ENCODE measurements around the gene LCMT1.

- TF ChIP-seq POLR2A (IDR thresholded peaks at IDR 0.05): no peak
- no peak for TF ChIP-seq POLR2AphosphoS5 (IDR thresholded peaks at IDR 0.05)
- TF ChIP-seq, protein P1, sequence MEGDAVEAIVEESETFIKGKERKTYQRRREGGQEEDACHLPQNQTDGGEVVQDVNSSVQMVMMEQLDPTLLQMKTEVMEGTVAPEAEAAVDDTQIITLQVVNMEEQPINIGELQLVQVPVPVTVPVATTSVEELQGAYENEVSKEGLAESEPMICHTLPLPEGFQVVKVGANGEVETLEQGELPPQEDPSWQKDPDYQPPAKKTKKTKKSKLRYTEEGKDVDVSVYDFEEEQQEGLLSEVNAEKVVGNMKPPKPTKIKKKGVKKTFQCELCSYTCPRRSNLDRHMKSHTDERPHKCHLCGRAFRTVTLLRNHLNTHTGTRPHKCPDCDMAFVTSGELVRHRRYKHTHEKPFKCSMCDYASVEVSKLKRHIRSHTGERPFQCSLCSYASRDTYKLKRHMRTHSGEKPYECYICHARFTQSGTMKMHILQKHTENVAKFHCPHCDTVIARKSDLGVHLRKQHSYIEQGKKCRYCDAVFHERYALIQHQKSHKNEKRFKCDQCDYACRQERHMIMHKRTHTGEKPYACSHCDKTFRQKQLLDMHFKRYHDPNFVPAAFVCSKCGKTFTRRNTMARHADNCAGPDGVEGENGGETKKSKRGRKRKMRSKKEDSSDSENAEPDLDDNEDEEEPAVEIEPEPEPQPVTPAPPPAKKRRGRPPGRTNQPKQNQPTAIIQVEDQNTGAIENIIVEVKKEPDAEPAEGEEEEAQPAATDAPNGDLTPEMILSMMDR (IDR thresholded peaks at IDR 0.05): no peak
These were observed 64.6 kb downstream of the LCMT1 start for GRCh38 chr16:25176136-25176535.

Data from breast epithelium (tissue), 3 donors.